Type B pancreatic cell (in vitro differentiated cells): ENCODE measurements around the gene NGF. TPM values are rescaled to one million over a fixed set of nuclear protein-coding genes. Genes with fewer than 3 reads are reported as not detected.

Experiments
- DNase-seq: peaks from one replicate; pipeline ENCODE4 v3.0.0; 2021; ENCODE audit warnings: mixed read lengths; ENCODE audit not compliant: unreplicated experiment; ENCODE audit errors: extremely low spot score
- H3K27ac Mint-ChIP-seq: 2 replicates; pipeline ENCODE4 v1.8.0; 2021; ENCODE audit warnings: mild to moderate bottlenecking, mixed read lengths
- H3K27me3 Mint-ChIP-seq: 2 replicates; pipeline ENCODE4 v1.8.0; 2021; ENCODE audit warnings: mixed read lengths
- H3K36me3 Mint-ChIP-seq: 2 replicates; pipeline ENCODE4 v1.8.0; 2021; ENCODE audit warnings: mixed read lengths
- H3K4me1 Mint-ChIP-seq: one replicate; pipeline ENCODE4 v1.8.0; 2021; ENCODE audit warnings: mixed read lengths; ENCODE audit not compliant: unreplicated experiment
- H3K4me3 Mint-ChIP-seq: 2 replicates; pipeline ENCODE4 v1.8.0; 2021; ENCODE audit warnings: mild to moderate bottlenecking, mixed read lengths
- H3K9me3 Mint-ChIP-seq: 2 replicates; pipeline ENCODE4 v1.8.0; 2021; ENCODE audit warnings: mixed read lengths
- CTCF ChIP-seq: fragments of 200-600 bp; sonication (generic); conservative IDR thresholded peaks from 2 replicates; pipeline ENCODE4 v1.5.0; 2021; ENCODE audit warnings: antibody characterized with exemption, mild to moderate bottlenecking
- total RNA-seq: library from RNA; stranded (reverse); gene quantifications from 2 replicates; pipeline ENCODE4 v1.2.1, GENCODE V29; 2021; ENCODE audit warnings: low replicate concordance

The NGF gene
- total RNA-seq, 1 donor from 2014 or later, result 3.3 TPM

- DNase-seq, result no peak
- TF ChIP-seq CTCF, result no peak
- Mint-ChIP-seq H3K27me3 (peaks cover 7% of the 10 kb centered on the region), H3K27ac (no peak overlapping the region), H3K9me3 (no peaks in the 10 kb centered on the region), H3K4me3 (no peak overlapping the region), H3K36me3 (no peaks in the 10 kb centered on the region), H3K4me1 (peaks cover 26% of the 10 kb centered on the region)
These were observed 53.8 kb downstream of the NGF start for GRCh38 chr1:115284209-115284608.

GRCh38 chr1:115283681-115284146 is 54.3 kb downstream of the NGF start:
- peaks cover 7% of the 10 kb centered on the region for H3K27me3 Mint-ChIP-seq
- H3K9me3 Mint-ChIP-seq, result peaks cover 4% of the 10 kb centered on the region
- H3K4me3 Mint-ChIP-seq, result no peak overlapping the region
- no peak for DNase-seq
- no peak for TF ChIP-seq CTCF
- H3K36me3 Mint-ChIP-seq, result no peaks in the 10 kb centered on the region
- H3K4me1 Mint-ChIP-seq, result peaks cover 31% of the 10 kb centered on the region
- no peak overlapping the region for H3K27ac Mint-ChIP-seq

- peaks cover 5% of the 10 kb centered on the region for H3K9me3 Mint-ChIP-seq
- no peaks in the 10 kb centered on the region for H3K36me3 Mint-ChIP-seq
- no peak for TF ChIP-seq CTCF
- no peak for DNase-seq
- no peak overlapping the region for H3K27ac Mint-ChIP-seq
- peaks cover 29% of the 10 kb centered on the region for H3K4me1 Mint-ChIP-seq
- no peak overlapping the region for H3K4me3 Mint-ChIP-seq
- peaks cover 7% of the 10 kb centered on the region for H3K27me3 Mint-ChIP-seq
These were observed 54.8 kb downstream of the NGF start for GRCh38 chr1:115283249-115283648.

GRCh38 chr1:115282807-115283208 is 55.2 kb downstream of the NGF start:
- no peak for DNase-seq
- H3K9me3 Mint-ChIP-seq, result peaks cover 5% of the 10 kb centered on the region

GRCh38 chr1:115281143-115281542 is 56.9 kb downstream of the NGF start:
- TF ChIP-seq CTCF, result no peak
- Mint-ChIP-seq H3K36me3 (no peaks in the 10 kb centered on the region), H3K9me3 (peaks cover 5% of the 10 kb centered on the region), H3K4me3 (no peak overlapping the region), H3K27me3 (peaks cover 7% of the 10 kb centered on the region), H3K4me1 (peaks cover 29% of the 10 kb centered on the region), H3K27ac (no peak overlapping the region)
- no peak for DNase-seq

More at GRCh38 chr1:115282807-115283208, 55.2 kb downstream of the NGF start:
- no peaks in the 10 kb centered on the region for H3K36me3 Mint-ChIP-seq
- H3K4me1 Mint-ChIP-seq, result peaks cover 29% of the 10 kb centered on the region
- no peak for TF ChIP-seq CTCF
- peaks cover 7% of the 10 kb centered on the region for H3K27me3 Mint-ChIP-seq
- no peak overlapping the region for H3K4me3 Mint-ChIP-seq
- no peak overlapping the region for H3K27ac Mint-ChIP-seq

GRCh38 chr1:115280064-115280463 is 58.0 kb downstream of the NGF start:
- Mint-ChIP-seq H3K36me3 (peaks cover 5% of the 10 kb centered on the region), H3K4me3 (no peak overlapping the region), H3K27me3 (peaks cover 3% of the 10 kb centered on the region), H3K4me1 (peaks cover 24% of the 10 kb centered on the region), H3K27ac (no peak overlapping the region), H3K9me3 (peaks cover 12% of the 10 kb centered on the region)
- DNase-seq, result no peak
- TF ChIP-seq CTCF, result no peak
